Measurements from ENCODE around the gene COL1A1.

GRCh38 chr17:50166518-50167181 is 34.8 kb downstream of the COL1A1 start:
- TF ChIP-seq CTCF (IDR thresholded peaks at IDR 0.05; ENCODE audit: low read depth, low read length, missing input control) (no peak), RAD21 (IDR thresholded peaks at IDR 0.05) (no peak), EGR1 (IDR thresholded peaks at IDR 0.05; ENCODE audit: low read depth in 2 of 2) (no peak)

Measured in liver (tissue), 3 donors.